Esophagus muscularis mucosa (tissue), 4 donors: ENCODE measurements around the gene TMEM50A. TPM values are rescaled to one million over a fixed set of nuclear protein-coding genes. Genes with fewer than 3 reads are reported as not detected.
"Not testable (repeated sequence)": the region's sequence is repeated elsewhere in the genome, so short reads cannot be mapped to it uniquely, and the experiment has no call there.

Experiments
- DNase-seq: peaks from one replicate; pipeline ENCODE4 v3.0.0-alpha.2; 2017; ENCODE audit errors: extremely low spot score
- H3K27ac ChIP-seq, 4 donors: fragments of 200-600 bp; sonication (generic); replicated peaks in 1 of 4; 1 replicate in 3 of 4; 2 replicates in 1 of 4; pipeline ENCODE4 v1.5.1; 2016 to 2019; ENCODE audit warnings: mild to moderate bottlenecking in 1 of 4
- H3K27me3 ChIP-seq, 4 donors: fragments of 200-600 bp; sonication (generic); one replicate each; pipeline versions ENCODE4 v1.5.1 to v1.6.0; 2016 to 2019
- H3K36me3 ChIP-seq, 4 donors: fragments of 200-600 bp; sonication (generic); one replicate each; pipeline ENCODE4 v1.5.1; 2016 to 2019
- H3K4me1 ChIP-seq, 4 donors: fragments of 200-600 bp; sonication (generic); one replicate each; pipeline ENCODE4 v1.5.1; 2016 to 2019
- H3K4me3 ChIP-seq, 4 donors: fragments of 200-600 bp; sonication (generic); 1 replicate in 2 of 4; 2 replicates in 2 of 4; pipeline ENCODE4 v1.5.1; 2016 to 2019; ENCODE audit warnings: mild to moderate bottlenecking in 4 of 4, moderate library complexity in 1 of 4
- H3K9me3 ChIP-seq, 4 donors: fragments of 200-600 bp; sonication (generic); 1 replicate in 3 of 4; 2 replicates in 1 of 4; pipeline ENCODE4 v1.5.1; 2016 to 2019
- CTCF ChIP-seq, 3 experiments: fragments of 200-600 bp in 2 of 3; fragments of 450-650 bp in 1 of 3; sonication (generic) in 2 of 3; IDR thresholded peaks; one replicate each; pipeline ENCODE4 v1.5.1; 2017 to 2019; ENCODE audit warnings: antibody characterized with exemption in 3 of 3, mild to moderate bottlenecking in 2 of 3, moderate library complexity in 1 of 3
- EP300 ChIP-seq: sonication (generic); formaldehyde crosslinking; IDR thresholded peaks from one replicate; pipeline ENCODE4 v1.6.1; 2017; ENCODE audit warnings: antibody characterized with exemption
- POLR2A ChIP-seq: fragments of 450-650 bp; IDR thresholded peaks from one replicate; pipeline ENCODE4 v1.6.1; 2017; ENCODE audit warnings: antibody characterized with exemption, moderate library complexity, mild to moderate bottlenecking, low read depth
- POLR2AphosphoS5 ChIP-seq, 2 donors: sonication (generic); formaldehyde crosslinking; IDR thresholded peaks; one replicate each; pipeline ENCODE4 v1.6.1; 2017; ENCODE audit warnings: antibody characterized with exemption in 2 of 2
- WGBS: methylation state at CpG from one replicate; pipeline ENCODE4 v1.1.5; 2018; 5-methylcytosine and 5-hydroxymethylcytosine counted together
- intact Hi-C: fragments of 100-400 bp; cut with DNase I; formaldehyde crosslinking; loops from one replicate; pipeline ENCODE4 v1.15.1; 2023
- total RNA-seq, 4 donors: library from RNA; depleted of rRNA; stranded (reverse); fragments of >200 nt; gene quantifications; one replicate each; pipeline versions ENCODE4 v1.1.0 to v1.2.1, GENCODE V29; 2016

Gene TMEM50A
- total RNA-seq, 4 donors from 2014 or later, result 85.1 to 106 (median 98.4) TPM

GRCh38 chr1:25337483-25338187, 499 bp upstream of the TMEM50A start:
- Histone ChIP-seq H3K27ac (peak overlapping the region; percentile 93 to 99 (median 96)), H3K4me3 (peak overlapping the region; percentile 71 to 97 (median 84)), H3K4me1 (peaks cover 18 to 35% (median 31%) of the 10 kb centered on the region in 4 donors)
- not testable (repeated sequence) for H3K27me3 ChIP-seq, H3K9me3 ChIP-seq, H3K36me3 ChIP-seq, DNase-seq
- intact Hi-C loops, result loop anchor here (5.0 kb wide), 1 partner anchor 90 kb away; the partner anchor contains the start of gene RSRP1
- no CpG with 5 or more reads among the region's 39 CpGs for WGBS

GRCh38 chr1:25338986-25339385, 852 bp downstream of the TMEM50A start:
- Histone ChIP-seq H3K4me1 (peaks cover 18 to 35% (median 31%) of the 10 kb centered on the region in 4 donors), H3K9me3 (no peaks in the 10 kb centered on the region), H3K27ac (peak overlapping the region; percentile 93 to 99 (median 96)), H3K36me3 (peaks cover 0 to 13% (median 6%) of the 10 kb centered on the region in 4 donors), H3K4me3 (peak overlapping the region; percentile 71 to 97 (median 84)), H3K27me3 (no peaks in the 10 kb centered on the region)
- 1% methylated on average over 6 of the region's 6 CpGs for WGBS
- no peak for TF ChIP-seq EP300
- TF ChIP-seq POLR2A, result no peak
- no peak for TF ChIP-seq CTCF (IDR thresholded peaks at IDR 0.05)
- TF ChIP-seq POLR2AphosphoS5 (IDR thresholded peaks at IDR 0.05), result no peak
- no peak for DNase-seq
- intact Hi-C loops, result loop anchor here (5.0 kb wide), 1 partner anchor 92 kb away; the partner anchor contains the start of gene RSRP1

GRCh38 chr1:25341746-25342145, 3.6 kb downstream of the TMEM50A start:
- no peak for DNase-seq
- no peak for TF ChIP-seq CTCF (IDR thresholded peaks at IDR 0.05)
- no peak for TF ChIP-seq EP300
- TF ChIP-seq POLR2A, result no peak
- TF ChIP-seq POLR2AphosphoS5 (IDR thresholded peaks at IDR 0.05), result no peak
- Histone ChIP-seq H3K27ac (no peak overlapping the region), H3K36me3 (peaks cover 5 to 39% (median 22%) of the 10 kb centered on the region in 4 donors), H3K27me3 (no peaks in the 10 kb centered on the region), H3K4me3 (no peak overlapping the region), H3K9me3 (no peaks in the 10 kb centered on the region), H3K4me1 (peaks cover 18 to 31% (median 29%) of the 10 kb centered on the region in 4 donors)
- 80% methylated on average over 6 of the region's 6 CpGs for WGBS
- intact Hi-C loops, result no loop called here

- no peak overlapping the region for H3K27ac ChIP-seq
- WGBS, result 97% methylated on average over 1 of the region's 1 CpG
- no peak for TF ChIP-seq EP300
- H3K4me1 ChIP-seq, result peaks cover 18 to 31% (median 29%) of the 10 kb centered on the region in 4 donors
- peaks cover 5 to 50% (median 27%) of the 10 kb centered on the region in 4 donors for H3K36me3 ChIP-seq
- H3K27me3 ChIP-seq, result no peaks in the 10 kb centered on the region
- intact Hi-C loops, result no loop called here
- no peaks in the 10 kb centered on the region for H3K9me3 ChIP-seq
- no peak overlapping the region for H3K4me3 ChIP-seq
- DNase-seq, result no peak
Measured at GRCh38 chr1:25342846-25343245, 4.7 kb downstream of the TMEM50A start.

GRCh38 chr1:25343872-25344271, 5.7 kb downstream of the TMEM50A start:
- intact Hi-C loops, result no loop called here
- 78% methylated on average over 4 of the region's 4 CpGs for WGBS
- peaks cover 5 to 60% (median 33%) of the 10 kb centered on the region in 4 donors for H3K36me3 ChIP-seq

More at GRCh38 chr1:25343872-25344271, 5.7 kb downstream of the TMEM50A start:
- H3K9me3 ChIP-seq, result no peaks in the 10 kb centered on the region
- H3K4me3 ChIP-seq, result no peak overlapping the region
- peaks cover 18 to 31% (median 29%) of the 10 kb centered on the region in 4 donors for H3K4me1 ChIP-seq
- no peak overlapping the region for H3K27ac ChIP-seq
- TF ChIP-seq CTCF (IDR thresholded peaks at IDR 0.05) (no peak), POLR2A (no peak), EP300 (no peak), POLR2AphosphoS5 (IDR thresholded peaks at IDR 0.05) (no peak)
- no peak for DNase-seq
- H3K27me3 ChIP-seq, result no peaks in the 10 kb centered on the region
